Measurements from ENCODE around the gene CLASP2. TPM values are rescaled to one million over a fixed set of nuclear protein-coding genes. Genes with fewer than 3 reads are reported as not detected.

Gene CLASP2
- total RNA-seq, 2 experiments from 2014 or later, result 40.6 to 43.0 TPM

DNA sequence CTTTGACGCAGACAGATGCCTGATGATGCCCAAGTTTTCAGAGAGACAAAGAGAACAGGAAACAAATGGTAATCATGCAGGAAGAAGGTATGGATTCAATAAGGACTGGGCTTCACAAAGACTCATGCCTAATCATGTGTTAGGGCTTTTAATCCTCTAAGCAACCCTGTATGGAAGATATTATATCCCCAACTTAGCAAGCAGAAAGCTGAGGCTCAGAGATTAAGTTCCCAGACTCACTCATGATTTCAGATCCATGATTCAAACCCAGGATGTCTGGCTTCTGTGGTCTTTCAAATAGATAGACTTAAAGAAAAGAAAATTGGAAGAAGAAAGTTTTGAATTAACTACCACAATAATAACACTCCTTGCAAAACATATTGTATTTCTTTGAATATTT is 4.1 kb upstream of the CLASP2 start:
- Mint-ChIP-seq H3K27me3 (peaks cover 2% of the 10 kb centered on the region), H3K36me3 (ENCODE audit: low read depth) (no peaks in the 10 kb centered on the region), H3K9me3 (no peaks in the 10 kb centered on the region), H3K27ac (no peak overlapping the region), H3K4me1 (peaks cover 7% of the 10 kb centered on the region), H3K4me3 (no peak overlapping the region)
- POLR2A ChIA-PET, result no interaction called here
- CTCF ChIA-PET, result no interaction called here
- no peak for DNase-seq

DNA sequence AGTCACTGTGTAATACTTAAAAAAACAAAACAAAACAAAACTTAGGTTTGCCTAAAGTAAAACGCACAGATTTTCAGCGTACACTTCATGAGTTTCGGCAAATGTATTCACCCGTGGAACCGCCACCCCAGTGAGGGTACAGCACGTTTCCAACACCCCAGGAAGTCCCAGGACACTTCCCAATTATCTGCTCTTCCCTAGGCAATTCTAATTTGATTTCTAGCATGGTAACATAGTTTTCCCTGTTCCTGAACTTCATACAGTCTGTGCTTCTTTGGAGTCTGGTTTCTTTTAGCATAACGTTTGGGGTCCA is 497 bp upstream of the CLASP2 start:
- H3K27me3 Mint-ChIP-seq, result peaks cover 2% of the 10 kb centered on the region
- H3K36me3 Mint-ChIP-seq (ENCODE audit: low read depth), result no peaks in the 10 kb centered on the region
- no peak for DNase-seq
- no peaks in the 10 kb centered on the region for H3K9me3 Mint-ChIP-seq
- ChIA-PET CTCF (interaction anchor here (2.2 kb wide), 1 partner anchor 69 kb away, joined by 6 read pairs; no protein-coding TSS in a partner anchor), POLR2A (interaction anchor here (1.0 kb wide), 1 partner anchor 277 kb away, joined by 3 read pairs; no protein-coding TSS in a partner anchor)
- H3K4me1 Mint-ChIP-seq, result peaks cover 14% of the 10 kb centered on the region
- H3K4me3 Mint-ChIP-seq, result peak overlapping the region; percentile 89
- H3K27ac Mint-ChIP-seq, result peak overlapping the region; percentile 80

DNA sequence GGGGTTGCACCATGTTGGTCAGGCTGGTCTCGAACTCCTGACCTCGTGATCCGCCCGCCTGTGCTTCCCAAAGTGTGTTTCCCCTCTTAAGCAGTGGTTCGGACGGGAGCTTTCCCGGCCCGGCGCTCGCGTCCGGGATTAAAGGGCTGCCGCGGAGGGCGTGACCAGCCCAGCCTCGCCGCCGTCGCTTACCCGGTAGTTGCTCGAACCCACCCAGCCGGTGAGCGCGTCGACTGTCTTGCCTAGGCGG is 513 bp downstream of the CLASP2 start:
- no peaks in the 10 kb centered on the region for H3K27me3 Mint-ChIP-seq
- H3K27ac Mint-ChIP-seq, result peak overlapping the region; percentile 70
- no peaks in the 10 kb centered on the region for H3K36me3 Mint-ChIP-seq (ENCODE audit: low read depth)
- peak overlapping the region; percentile 89 for H3K4me3 Mint-ChIP-seq
- ChIA-PET POLR2A (interaction anchor here (1.0 kb wide), 1 partner anchor 277 kb away, joined by 15 read pairs; the partner anchor contains the start of gene UBP1), CTCF (interaction anchor here (0.8 to 2.5 kb wide), 7 partner anchors 21 to 586 kb away, joined by 3 to 6 read pairs (median 3); no protein-coding TSS in a partner anchor)
- H3K4me1 Mint-ChIP-seq, result peaks cover 14% of the 10 kb centered on the region
- peak; percentile 65 for DNase-seq
- no peaks in the 10 kb centered on the region for H3K9me3 Mint-ChIP-seq

DNA sequence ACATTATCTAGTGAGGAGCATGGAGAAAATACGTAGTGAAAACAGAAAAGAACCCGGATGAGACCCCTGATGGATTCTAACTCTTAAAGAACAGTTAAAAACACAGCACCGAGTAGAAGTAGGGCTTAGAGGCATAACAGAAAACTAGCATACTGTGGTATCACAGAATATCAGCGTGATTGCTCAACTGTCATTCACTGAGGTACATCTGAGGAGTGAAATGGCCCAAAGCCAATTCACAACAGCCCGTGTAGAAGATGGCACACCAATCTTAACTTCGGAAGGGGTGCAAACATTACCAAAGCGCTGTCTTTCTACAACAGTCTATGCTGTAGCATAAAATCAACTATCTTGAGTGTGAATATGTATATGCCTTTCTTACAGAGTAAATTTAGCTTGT is 1.8 kb downstream of the CLASP2 start:
- Mint-ChIP-seq H3K27ac (no peak overlapping the region), H3K4me3 (no peak overlapping the region), H3K27me3 (no peaks in the 10 kb centered on the region), H3K9me3 (peaks cover 2% of the 10 kb centered on the region), H3K36me3 (ENCODE audit: low read depth) (peaks cover 5% of the 10 kb centered on the region), H3K4me1 (peaks cover 14% of the 10 kb centered on the region)
- no peak for DNase-seq
- ChIA-PET CTCF (interaction anchor here (0.6 to 2.5 kb wide), 7 partner anchors 60 to 585 kb away, joined by 3 to 6 read pairs (median 3); no protein-coding TSS in a partner anchor), POLR2A (interaction anchor here (0.7 kb wide), 1 partner anchor 82 kb away, joined by 3 read pairs; the partner anchor contains the start of gene PDCD6IP)

DNA sequence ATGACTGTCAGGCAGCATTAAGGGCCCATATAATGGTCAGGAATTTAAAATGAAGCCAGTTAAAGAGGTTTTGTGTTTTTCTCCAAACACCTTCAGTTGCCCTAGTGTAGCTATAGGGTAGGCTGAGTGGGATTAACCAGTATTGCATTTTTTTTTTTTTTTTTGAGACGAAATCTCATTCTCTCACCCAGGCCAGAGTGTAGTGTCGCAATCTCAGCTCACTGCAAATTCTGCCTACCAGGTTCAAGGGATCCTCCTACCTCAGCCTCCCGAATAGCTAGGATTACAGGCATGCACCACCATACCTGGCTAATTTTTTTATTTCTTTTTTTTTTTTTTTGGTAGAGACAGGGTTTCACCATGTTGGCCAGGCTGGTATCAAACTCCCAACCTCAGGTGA is 7.0 kb downstream of the CLASP2 start:
- CTCF ChIA-PET, result no interaction called here
- H3K27me3 Mint-ChIP-seq, result no peaks in the 10 kb centered on the region

DNA sequence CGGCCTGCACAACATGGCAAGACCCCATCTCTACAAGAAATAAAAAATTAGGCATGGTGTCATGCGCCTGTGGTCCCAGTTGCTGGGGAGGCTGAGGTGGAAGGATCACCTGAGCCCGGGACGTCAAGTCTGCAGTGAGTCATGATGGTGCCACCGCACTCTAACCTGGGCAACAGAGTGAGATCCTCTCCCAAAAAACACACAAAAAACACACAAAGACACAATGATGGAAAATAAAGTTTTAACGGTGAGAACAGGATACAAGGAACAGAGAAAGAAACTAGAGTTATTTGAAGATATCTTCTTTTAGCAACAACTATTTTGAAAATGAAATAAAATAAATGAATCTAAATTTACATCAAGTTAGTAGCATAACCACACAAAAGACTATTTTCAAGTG is 12.0 kb downstream of the CLASP2 start:
- CTCF ChIA-PET, result no interaction called here
- Mint-ChIP-seq H3K27ac (no peak overlapping the region), H3K4me1 (peaks cover 12% of the 10 kb centered on the region)

More for the DNA sequence above, 7.0 kb downstream of the CLASP2 start:
- no peak for DNase-seq
- no peak overlapping the region for H3K4me3 Mint-ChIP-seq
- H3K27ac Mint-ChIP-seq, result no peak overlapping the region
- peaks cover under 1% of the 10 kb centered on the region for H3K4me1 Mint-ChIP-seq
- H3K36me3 Mint-ChIP-seq (ENCODE audit: low read depth), result peaks cover 12% of the 10 kb centered on the region
- POLR2A ChIA-PET, result no interaction called here
- H3K9me3 Mint-ChIP-seq, result peaks cover 5% of the 10 kb centered on the region

DNA sequence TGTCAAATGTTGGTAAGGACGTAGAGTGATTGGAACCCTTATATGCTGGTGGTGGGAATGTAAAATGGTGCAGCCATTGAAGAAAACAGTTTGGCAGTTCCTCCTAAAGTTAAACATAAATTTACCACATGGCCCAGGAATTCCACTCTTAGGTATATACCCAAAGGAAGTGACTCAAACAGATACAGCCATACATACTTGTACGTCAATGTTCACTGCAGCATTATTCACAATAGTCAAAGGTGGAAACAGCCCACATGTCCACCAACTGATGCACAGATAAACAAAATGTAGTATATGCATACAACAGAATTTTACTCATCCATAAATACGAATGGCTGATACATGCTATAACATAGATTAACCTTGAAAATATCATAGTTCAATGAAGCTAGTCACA is 13.2 kb downstream of the CLASP2 start:
- POLR2A ChIA-PET, result no interaction called here
- Mint-ChIP-seq H3K9me3 (peaks cover 31% of the 10 kb centered on the region), H3K27ac (no peak overlapping the region), H3K4me1 (peaks cover 12% of the 10 kb centered on the region), H3K4me3 (no peak overlapping the region), H3K27me3 (no peaks in the 10 kb centered on the region), H3K36me3 (ENCODE audit: low read depth) (peaks cover 46% of the 10 kb centered on the region)
- CTCF ChIA-PET, result no interaction called here
- no peak for DNase-seq

More for the DNA sequence above, 12.0 kb downstream of the CLASP2 start:
- H3K27me3 Mint-ChIP-seq, result no peaks in the 10 kb centered on the region
- H3K9me3 Mint-ChIP-seq, result peaks cover 29% of the 10 kb centered on the region
- DNase-seq, result no peak
- H3K4me3 Mint-ChIP-seq, result no peak overlapping the region
- peaks cover 42% of the 10 kb centered on the region for H3K36me3 Mint-ChIP-seq (ENCODE audit: low read depth)
- POLR2A ChIA-PET, result no interaction called here

DNA sequence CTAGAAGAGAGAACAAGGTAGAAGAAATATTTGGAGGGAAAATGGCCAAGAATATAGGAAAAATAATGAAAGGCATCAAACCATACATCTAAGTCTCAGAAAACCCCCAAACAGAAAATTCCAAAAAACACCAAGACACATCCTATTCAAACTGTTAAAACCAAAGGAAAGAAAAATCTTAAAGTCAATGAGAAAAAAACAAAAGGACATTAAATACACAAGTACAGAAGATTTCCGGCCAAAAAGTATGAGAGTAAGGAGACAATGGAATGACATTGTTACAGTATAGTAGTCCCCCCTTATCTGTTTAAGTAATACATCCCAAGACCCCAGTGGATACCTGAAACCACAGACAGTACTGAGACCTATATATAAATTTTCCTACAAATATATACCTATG is 18.8 kb downstream of the CLASP2 start:
- peaks cover 2% of the 10 kb centered on the region for H3K4me1 Mint-ChIP-seq
- no peak for DNase-seq
- peaks cover 54% of the 10 kb centered on the region for H3K36me3 Mint-ChIP-seq (ENCODE audit: low read depth)
- no peak overlapping the region for H3K27ac Mint-ChIP-seq
- no peak overlapping the region for H3K4me3 Mint-ChIP-seq
- POLR2A ChIA-PET, result no interaction called here
- peaks cover 31% of the 10 kb centered on the region for H3K9me3 Mint-ChIP-seq
- CTCF ChIA-PET, result no interaction called here
- H3K27me3 Mint-ChIP-seq, result no peaks in the 10 kb centered on the region

DNA sequence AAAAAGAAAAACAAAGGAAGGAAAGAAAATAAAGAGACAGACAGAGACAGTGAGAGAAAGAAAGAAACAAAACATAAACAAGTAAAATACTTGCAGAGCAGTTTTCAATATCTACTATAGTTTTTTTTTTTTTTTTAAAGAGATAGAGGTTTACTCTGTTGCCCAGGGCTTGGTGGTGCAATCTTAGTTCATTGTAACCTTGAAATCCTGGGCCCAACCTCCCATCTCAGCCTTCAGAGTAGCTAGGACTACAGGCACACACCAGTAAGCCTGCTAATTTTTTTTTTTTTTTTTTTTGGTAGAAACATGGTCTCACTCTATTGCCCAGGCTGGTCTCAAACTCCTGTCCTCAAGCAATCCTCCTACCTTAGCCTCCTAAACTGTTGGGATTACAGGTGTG is 23.1 kb downstream of the CLASP2 start:
- Mint-ChIP-seq H3K4me1 (peaks cover 7% of the 10 kb centered on the region), H3K4me3 (no peak overlapping the region), H3K27ac (no peak overlapping the region), H3K9me3 (peaks cover 8% of the 10 kb centered on the region), H3K36me3 (ENCODE audit: low read depth) (peaks cover 31% of the 10 kb centered on the region), H3K27me3 (no peaks in the 10 kb centered on the region)
- ChIA-PET POLR2A (no interaction called here), CTCF (no interaction called here)
- DNase-seq, result no peak

DNA sequence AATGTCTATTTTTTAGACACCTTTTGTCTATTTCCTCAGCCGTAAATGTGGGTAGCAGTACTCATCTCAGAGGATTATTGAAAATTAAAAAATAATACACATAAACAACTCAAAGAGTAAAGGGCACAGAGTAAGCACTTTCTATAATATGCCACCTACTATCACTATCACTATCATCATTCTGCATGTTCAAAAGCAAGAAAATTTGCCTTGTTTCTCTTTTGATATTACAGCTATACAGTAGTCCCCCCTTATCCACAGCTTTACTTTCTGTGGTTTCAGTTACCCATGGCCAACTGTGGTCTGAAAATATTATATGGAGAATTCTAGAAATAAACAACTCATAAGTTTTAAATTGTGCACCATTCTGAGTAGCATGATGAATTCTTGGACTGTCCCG is 27.7 kb downstream of the CLASP2 start:
- POLR2A ChIA-PET, result no interaction called here
- Mint-ChIP-seq H3K27me3 (no peaks in the 10 kb centered on the region), H3K4me1 (peaks cover 7% of the 10 kb centered on the region), H3K9me3 (no peaks in the 10 kb centered on the region), H3K36me3 (ENCODE audit: low read depth) (peaks cover 20% of the 10 kb centered on the region), H3K27ac (no peak overlapping the region), H3K4me3 (no peak overlapping the region)
- no peak for DNase-seq
- CTCF ChIA-PET, result interaction anchor here (1.0 kb wide), 1 partner anchor 86 kb away, joined by 3 read pairs; no protein-coding TSS in a partner anchor

DNA sequence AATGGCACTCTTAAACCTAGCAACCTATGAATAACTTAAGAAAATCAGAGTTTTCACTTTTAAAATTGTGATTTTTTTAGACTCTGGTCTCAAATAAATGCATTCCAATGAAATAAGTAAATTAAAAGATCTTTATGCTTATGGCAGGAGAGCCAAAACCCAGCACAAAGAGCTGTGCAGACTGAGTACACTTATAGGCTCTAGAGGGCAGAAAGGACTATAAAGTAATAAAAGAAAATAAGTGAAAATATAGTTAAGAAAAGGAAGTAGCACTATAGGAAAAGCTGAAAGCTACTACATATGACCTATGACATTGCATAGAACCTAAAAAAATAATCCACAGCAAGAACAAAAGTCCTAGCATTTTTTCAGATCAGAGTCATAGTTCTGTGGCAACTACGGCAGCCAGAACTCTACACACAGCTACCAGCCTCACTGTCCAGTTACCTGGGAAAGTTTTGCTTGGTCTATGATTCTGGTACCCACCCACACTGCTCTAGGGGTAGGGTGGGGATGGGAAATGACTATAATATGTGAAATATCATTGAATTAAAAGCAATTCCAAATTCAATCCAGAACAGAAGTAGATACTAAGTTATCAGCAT is 30.5 kb downstream of the CLASP2 start:
- Mint-ChIP-seq H3K27ac (no peak overlapping the region), H3K27me3 (no peaks in the 10 kb centered on the region), H3K4me1 (peaks cover 5% of the 10 kb centered on the region), H3K36me3 (ENCODE audit: low read depth) (peaks cover 12% of the 10 kb centered on the region), H3K9me3 (no peaks in the 10 kb centered on the region), H3K4me3 (no peak overlapping the region)
- no peak for DNase-seq
- ChIA-PET POLR2A (no interaction called here), CTCF (no interaction called here)

DNA sequence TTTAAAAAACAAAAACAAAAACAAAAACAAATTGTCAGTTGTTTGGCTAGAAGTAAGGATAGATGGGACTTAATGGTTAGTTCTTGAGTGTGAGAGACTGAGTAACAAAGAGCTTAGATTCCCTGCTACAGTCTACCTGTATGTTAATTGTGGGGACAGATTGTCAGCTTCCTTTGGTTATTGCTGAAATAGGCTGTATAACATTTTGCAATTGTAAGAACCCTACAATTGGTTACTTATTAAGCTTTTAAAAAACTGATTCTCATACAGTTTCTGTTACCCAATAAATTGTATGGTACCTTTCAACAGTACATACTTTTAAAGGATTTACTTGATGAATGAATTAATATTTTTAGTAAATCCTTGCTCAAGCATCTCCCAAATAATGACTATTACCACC is 35.3 kb downstream of the CLASP2 start:
- Mint-ChIP-seq H3K4me3 (no peak overlapping the region), H3K4me1 (peaks cover 2% of the 10 kb centered on the region), H3K9me3 (peaks cover 6% of the 10 kb centered on the region), H3K36me3 (ENCODE audit: low read depth) (peaks cover 40% of the 10 kb centered on the region), H3K27ac (no peak overlapping the region), H3K27me3 (no peaks in the 10 kb centered on the region)
- DNase-seq, result no peak
- ChIA-PET POLR2A (interaction anchor here (0.6 kb wide), 1 partner anchor 675 kb away, joined by 3 read pairs; no protein-coding TSS in a partner anchor), CTCF (interaction anchor here (0.6 kb wide), 1 partner anchor 45 kb away, joined by 3 read pairs; no protein-coding TSS in a partner anchor)

DNA sequence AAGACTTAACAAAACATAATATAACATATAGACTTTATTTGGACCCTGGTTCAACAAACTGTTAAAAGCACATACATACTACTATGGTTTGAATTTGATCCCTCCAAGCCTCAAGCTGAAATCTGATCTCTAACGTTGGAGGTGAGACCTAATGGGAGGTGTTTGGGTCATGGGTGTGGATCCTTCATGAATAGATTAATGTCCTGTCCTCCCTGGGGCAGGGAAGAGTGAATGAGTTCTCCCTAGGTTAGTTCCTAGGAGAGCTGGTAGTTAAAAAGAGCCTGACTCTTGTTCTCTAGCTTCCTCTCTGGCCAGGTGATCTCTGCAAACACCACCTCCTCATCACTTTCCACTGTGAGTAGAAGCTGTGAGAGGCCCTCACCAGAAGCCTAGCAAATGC is 36.4 kb downstream of the CLASP2 start:
- H3K4me3 Mint-ChIP-seq, result no peak overlapping the region
- no peak for DNase-seq
- H3K36me3 Mint-ChIP-seq (ENCODE audit: low read depth), result peaks cover 44% of the 10 kb centered on the region
- ChIA-PET CTCF (no interaction called here), POLR2A (no interaction called here)
- no peak overlapping the region for H3K27ac Mint-ChIP-seq
- H3K27me3 Mint-ChIP-seq, result no peaks in the 10 kb centered on the region
- peaks cover 6% of the 10 kb centered on the region for H3K9me3 Mint-ChIP-seq
- H3K4me1 Mint-ChIP-seq, result peaks cover 2% of the 10 kb centered on the region

DNA sequence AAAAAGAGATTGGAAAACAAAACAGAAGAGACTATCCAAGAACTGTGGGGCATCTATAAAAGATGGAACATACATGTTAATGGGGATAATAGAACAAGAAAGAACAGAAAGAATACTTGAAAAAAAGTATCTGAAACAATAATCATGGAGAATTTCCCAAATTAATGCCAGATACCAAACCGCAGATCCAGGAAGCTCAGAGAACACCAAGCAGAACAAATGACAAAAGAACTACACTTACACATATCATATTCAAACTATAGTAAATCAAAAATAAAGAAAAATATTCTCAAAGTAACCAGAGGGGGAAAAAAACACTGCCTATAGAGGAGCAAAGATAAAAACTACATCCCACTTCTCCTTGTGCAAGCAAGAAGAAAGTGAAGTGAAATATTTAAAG is 40.0 kb downstream of the CLASP2 start:
- DNase-seq, result no peak
- no peaks in the 10 kb centered on the region for H3K27me3 Mint-ChIP-seq
- CTCF ChIA-PET, result interaction anchor here (0.7 kb wide), 1 partner anchor 30 kb away, joined by 5 read pairs; no protein-coding TSS in a partner anchor
- H3K36me3 Mint-ChIP-seq (ENCODE audit: low read depth), result peaks cover 48% of the 10 kb centered on the region
- H3K4me1 Mint-ChIP-seq, result peaks cover 2% of the 10 kb centered on the region
- H3K4me3 Mint-ChIP-seq, result no peak overlapping the region
- POLR2A ChIA-PET, result no interaction called here
- peaks cover 6% of the 10 kb centered on the region for H3K9me3 Mint-ChIP-seq
- no peak overlapping the region for H3K27ac Mint-ChIP-seq
